ENCODE results near the gene GABRG1. TPM values are rescaled to one million over a fixed set of nuclear protein-coding genes. Genes with fewer than 3 reads are reported as not detected.

GABRG1 gene
- total and polyA plus RNA-seq, 2 of the 13 experiments (the other 11 are each of a cell fraction or from before 2014, with no cell fraction given): 0.03 TPM; not detected in 1

DNA sequence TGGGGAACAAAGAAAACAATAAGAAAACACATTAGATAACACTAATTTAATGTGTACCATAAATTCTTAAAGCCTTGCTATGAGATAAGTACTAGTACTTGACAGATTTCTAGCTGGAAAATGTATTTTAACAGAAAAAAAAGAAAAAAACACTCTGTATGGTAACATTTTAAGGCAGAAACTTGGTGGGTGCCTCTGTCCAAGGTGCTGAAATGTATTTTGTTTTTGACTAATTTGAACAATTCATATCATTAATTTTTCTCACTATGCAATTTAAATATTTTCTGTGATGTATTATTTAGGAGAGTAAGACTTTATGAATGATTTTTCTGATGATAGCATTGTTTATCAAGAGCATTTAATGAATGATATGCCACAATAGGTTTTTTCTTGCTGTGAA lies 107.5 kb downstream of the GABRG1 start:
- no TSS peak for BruUV-seq (replicated peaks)
- DNase-seq (ENCODE audit: low spot score) (no peak), FAIRE-seq (no peak), ATAC-seq (no peak)
- H3K27ac ChIP-seq (ENCODE audit: extremely low read length, insufficient read depth, low read length): no peak overlapping the region
- H3K27me3 ChIP-seq (ENCODE audit: control insufficient read depth in 1 of 2, insufficient read depth in 2 of 2, low read length in 2 of 2): no peaks in the 10 kb centered on the region
- H3K36me3 ChIP-seq (replicated peaks in 1 of 2; ENCODE audit: control insufficient read depth in 1 of 2, insufficient read depth in 2 of 2, low read length in 2 of 2): no peaks in the 10 kb centered on the region
- H3K4me3 ChIP-seq (replicated peaks in 1 of 3; ENCODE audit: insufficient read depth in 1 of 3, low read depth in 2 of 3, low read length in 3 of 3): no peak overlapping the region
- H4K20me1 ChIP-seq (ENCODE audit: insufficient read depth, low read length): no peaks in the 10 kb centered on the region
- intact Hi-C loops (cut with micrococcal nuclease; ENCODE audit: unreplicated experiment): no loop called here
- no peaks in the 10 kb centered on the region for H3K9me3 ChIP-seq (ENCODE audit: low read length)
- no peaks in the 10 kb centered on the region for H3K79me2 ChIP-seq (ENCODE audit: insufficient read depth, low read length)
- H2AFZ ChIP-seq (ENCODE audit: low read length): no peak overlapping the region
- H3K4me1 ChIP-seq (ENCODE audit: insufficient read depth, low read length): no peaks in the 10 kb centered on the region
- ChIA-PET POLR2A (no interaction called here), CTCF (ENCODE audit: low intra/inter-chr PET ratio, low total read pairs) (no interaction called here)
- no peak overlapping the region for H3K4me2 ChIP-seq (ENCODE audit: low read depth, low read length)
- in situ Hi-C loops (cut with HindIII; ENCODE audit: extremely low pct_ligation_motif_present, low pct_unique_long_range_greater_than_20kb): no loop called here
- TF ChIP-seq ZBTB33 (CRISPR knock-in tag; IDR thresholded peaks at IDR 0.05) (no peak), ARID3A (IDR thresholded peaks at IDR 0.05; ENCODE audit: low read depth, low read length) (no peak), ZFP82 (CRISPR knock-in tag; IDR thresholded peaks at IDR 0.05; ENCODE audit: borderline replicate concordance) (no peak), HCFC1 (IDR thresholded peaks at IDR 0.05; ENCODE audit: low read depth, low read length) (no peak), NR1H2 (CRISPR knock-in tag; IDR thresholded peaks at IDR 0.05; ENCODE audit: borderline replicate concordance, low read depth) (no peak)
- TF ChIP-seq, protein P1, sequence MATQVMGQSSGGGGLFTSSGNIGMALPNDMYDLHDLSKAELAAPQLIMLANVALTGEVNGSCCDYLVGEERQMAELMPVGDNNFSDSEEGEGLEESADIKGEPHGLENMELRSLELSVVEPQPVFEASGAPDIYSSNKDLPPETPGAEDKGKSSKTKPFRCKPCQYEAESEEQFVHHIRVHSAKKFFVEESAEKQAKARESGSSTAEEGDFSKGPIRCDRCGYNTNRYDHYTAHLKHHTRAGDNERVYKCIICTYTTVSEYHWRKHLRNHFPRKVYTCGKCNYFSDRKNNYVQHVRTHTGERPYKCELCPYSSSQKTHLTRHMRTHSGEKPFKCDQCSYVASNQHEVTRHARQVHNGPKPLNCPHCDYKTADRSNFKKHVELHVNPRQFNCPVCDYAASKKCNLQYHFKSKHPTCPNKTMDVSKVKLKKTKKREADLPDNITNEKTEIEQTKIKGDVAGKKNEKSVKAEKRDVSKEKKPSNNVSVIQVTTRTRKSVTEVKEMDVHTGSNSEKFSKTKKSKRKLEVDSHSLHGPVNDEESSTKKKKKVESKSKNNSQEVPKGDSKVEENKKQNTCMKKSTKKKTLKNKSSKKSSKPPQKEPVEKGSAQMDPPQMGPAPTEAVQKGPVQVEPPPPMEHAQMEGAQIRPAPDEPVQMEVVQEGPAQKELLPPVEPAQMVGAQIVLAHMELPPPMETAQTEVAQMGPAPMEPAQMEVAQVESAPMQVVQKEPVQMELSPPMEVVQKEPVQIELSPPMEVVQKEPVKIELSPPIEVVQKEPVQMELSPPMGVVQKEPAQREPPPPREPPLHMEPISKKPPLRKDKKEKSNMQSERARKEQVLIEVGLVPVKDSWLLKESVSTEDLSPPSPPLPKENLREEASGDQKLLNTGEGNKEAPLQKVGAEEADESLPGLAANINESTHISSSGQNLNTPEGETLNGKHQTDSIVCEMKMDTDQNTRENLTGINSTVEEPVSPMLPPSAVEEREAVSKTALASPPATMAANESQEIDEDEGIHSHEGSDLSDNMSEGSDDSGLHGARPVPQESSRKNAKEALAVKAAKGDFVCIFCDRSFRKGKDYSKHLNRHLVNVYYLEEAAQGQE (IDR thresholded peaks at IDR 0.05; ENCODE audit: borderline replicate concordance in 1 of 2, low read depth in 1 of 2, low read length in 2 of 2): peak; percentile 25 to 92
- H3K9ac ChIP-seq (ENCODE audit: insufficient read depth, low read depth, low read length): no peak overlapping the region
